22Rv1 (cell line): ENCODE results near the gene COMMD10.

ENCODE experiments used
- ZFX ChIP-seq: fragments of 450-650 bp; IDR thresholded peaks from 2 replicates; pipeline ENCODE4 v1.6.1; 2017; ENCODE audit warnings: antibody characterized with exemption, borderline replicate concordance
- TF ChIP-seq, protein P1 (sequence below): fragments of 450-650 bp; IDR thresholded peaks from 2 replicates; pipeline ENCODE4 v1.5.1; 2017; ENCODE audit warnings: mild to moderate bottlenecking

DNA sequence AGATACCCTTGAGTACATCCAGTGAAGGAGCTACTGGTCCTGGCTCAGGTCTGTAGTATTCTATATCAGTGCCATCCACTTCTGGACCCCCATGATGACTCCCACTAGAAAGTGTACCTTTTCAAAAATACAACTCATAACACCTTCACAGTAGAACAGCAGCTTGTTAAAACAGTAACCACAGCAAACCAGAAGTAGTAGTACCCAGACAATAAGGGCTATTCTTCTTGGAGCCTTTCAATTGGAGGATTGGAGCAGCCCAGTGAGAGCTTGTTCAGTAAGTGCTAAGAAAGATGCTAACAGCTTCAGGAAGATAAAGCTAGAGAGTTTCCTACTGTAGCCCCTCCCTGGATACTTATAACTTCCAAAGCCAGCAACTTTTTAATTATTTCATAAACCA lies 42.5 kb upstream of the COMMD10 start:
- TF ChIP-seq, protein P1, sequence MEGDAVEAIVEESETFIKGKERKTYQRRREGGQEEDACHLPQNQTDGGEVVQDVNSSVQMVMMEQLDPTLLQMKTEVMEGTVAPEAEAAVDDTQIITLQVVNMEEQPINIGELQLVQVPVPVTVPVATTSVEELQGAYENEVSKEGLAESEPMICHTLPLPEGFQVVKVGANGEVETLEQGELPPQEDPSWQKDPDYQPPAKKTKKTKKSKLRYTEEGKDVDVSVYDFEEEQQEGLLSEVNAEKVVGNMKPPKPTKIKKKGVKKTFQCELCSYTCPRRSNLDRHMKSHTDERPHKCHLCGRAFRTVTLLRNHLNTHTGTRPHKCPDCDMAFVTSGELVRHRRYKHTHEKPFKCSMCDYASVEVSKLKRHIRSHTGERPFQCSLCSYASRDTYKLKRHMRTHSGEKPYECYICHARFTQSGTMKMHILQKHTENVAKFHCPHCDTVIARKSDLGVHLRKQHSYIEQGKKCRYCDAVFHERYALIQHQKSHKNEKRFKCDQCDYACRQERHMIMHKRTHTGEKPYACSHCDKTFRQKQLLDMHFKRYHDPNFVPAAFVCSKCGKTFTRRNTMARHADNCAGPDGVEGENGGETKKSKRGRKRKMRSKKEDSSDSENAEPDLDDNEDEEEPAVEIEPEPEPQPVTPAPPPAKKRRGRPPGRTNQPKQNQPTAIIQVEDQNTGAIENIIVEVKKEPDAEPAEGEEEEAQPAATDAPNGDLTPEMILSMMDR, result no peak
- TF ChIP-seq ZFX, result no peak
